LNCaP clone FGC (cell line): Measurements from ENCODE around the gene DDOST.

Source experiments
- DNase-seq: peaks from one replicate; pipeline ENCODE4 v3.0.0-alpha.2; 2011; ENCODE audit warnings: low read depth
- H3K4me3 ChIP-seq: 2 replicates; pipeline ENCODE4 v1.5.1; 2011; ENCODE audit warnings: mild to moderate bottlenecking, low read depth, low read length, control low read depth
- TF ChIP-seq, protein P1 (sequence below): IDR thresholded peaks from 2 replicates; pipeline ENCODE4 v1.5.1; 2012; ENCODE audit warnings: mild to moderate bottlenecking; ENCODE audit not compliant: control insufficient read depth, insufficient read depth; ENCODE audit errors: extremely low read depth

Gene DDOST

DNA sequence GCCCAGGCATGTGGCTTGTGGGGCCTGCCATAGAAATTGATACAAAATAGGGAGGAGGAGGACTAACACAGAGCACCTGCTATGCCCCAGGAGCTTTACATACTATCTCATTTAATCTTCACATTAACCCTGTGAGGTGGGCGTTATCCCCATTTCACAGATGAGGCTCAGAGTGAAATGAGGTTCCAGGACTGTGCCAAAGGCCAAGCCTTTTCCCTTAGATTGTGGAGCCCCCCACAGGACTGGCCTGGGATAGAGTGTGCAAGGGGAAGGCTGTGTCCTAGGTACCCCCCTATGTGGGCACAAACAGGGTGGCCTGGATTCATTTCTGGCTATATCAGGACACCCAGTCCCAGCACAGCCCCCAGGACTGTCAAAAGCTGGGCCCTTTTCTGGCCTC is 2.2 kb upstream of the DDOST start:
- H3K4me3 ChIP-seq: no peak overlapping the region
- DNase-seq: no peak
- TF ChIP-seq, protein P1, sequence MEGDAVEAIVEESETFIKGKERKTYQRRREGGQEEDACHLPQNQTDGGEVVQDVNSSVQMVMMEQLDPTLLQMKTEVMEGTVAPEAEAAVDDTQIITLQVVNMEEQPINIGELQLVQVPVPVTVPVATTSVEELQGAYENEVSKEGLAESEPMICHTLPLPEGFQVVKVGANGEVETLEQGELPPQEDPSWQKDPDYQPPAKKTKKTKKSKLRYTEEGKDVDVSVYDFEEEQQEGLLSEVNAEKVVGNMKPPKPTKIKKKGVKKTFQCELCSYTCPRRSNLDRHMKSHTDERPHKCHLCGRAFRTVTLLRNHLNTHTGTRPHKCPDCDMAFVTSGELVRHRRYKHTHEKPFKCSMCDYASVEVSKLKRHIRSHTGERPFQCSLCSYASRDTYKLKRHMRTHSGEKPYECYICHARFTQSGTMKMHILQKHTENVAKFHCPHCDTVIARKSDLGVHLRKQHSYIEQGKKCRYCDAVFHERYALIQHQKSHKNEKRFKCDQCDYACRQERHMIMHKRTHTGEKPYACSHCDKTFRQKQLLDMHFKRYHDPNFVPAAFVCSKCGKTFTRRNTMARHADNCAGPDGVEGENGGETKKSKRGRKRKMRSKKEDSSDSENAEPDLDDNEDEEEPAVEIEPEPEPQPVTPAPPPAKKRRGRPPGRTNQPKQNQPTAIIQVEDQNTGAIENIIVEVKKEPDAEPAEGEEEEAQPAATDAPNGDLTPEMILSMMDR: no peak

DNA sequence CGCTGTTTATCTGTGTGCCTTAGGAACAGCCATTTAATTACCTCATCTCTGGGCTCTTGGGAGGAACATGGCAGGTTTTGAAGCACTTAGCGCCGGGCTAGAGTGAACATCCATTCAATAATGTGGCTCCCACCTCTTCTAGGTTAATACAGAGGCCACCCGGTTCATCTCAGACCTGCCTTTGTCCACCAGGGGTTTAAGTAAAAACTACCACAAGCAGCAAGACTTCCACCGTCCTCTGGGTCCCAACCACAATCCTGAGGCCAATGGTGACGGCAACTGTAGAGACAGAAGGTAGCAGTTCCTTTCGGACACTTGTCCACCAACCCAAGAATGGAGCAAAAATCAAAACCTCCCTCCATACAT is 924 bp upstream of the DDOST start:
- peak overlapping the region; percentile 87 for H3K4me3 ChIP-seq
- no peak for DNase-seq
- TF ChIP-seq, protein P1: no peak

DNA sequence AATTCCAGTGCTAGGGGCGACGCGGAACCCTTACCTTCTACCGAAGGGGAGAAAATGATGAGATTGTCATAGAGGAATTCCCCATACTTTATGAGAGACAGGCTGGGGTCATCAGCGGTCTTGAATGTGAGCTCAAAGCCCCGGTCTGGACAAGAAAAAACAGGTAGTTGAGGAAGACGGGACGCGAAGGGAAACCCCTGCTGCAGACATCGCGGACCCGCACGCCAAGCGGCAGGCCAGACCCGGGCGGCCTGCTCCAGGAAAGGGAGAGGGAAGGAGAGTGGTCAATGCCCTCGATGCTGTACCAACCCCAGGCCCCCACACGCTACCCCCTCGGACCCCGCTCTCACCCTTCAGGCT is 342 bp downstream of the DDOST start:
- peak overlapping the region; percentile 87 for H3K4me3 ChIP-seq
- TF ChIP-seq, protein P1: no peak
- no peak for DNase-seq

DNA sequence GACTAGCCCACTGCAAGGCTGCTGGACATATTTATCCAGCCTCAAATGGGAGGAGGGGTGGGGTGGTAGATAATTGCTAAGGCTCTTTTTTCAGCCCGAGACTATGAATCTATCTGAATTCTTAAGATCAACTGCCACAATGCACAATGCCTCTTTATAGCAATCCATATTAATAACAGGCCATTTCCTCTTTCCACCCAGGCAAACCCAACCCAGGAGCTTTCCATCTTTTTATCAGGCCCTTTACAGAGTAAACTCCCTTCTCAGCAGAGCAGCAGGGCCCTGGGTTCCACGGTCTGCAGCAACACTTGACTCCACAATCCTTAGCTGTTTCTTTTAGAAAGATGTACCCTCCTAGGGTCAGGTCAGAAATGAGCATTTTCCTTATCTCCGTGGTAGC is 806 bp downstream of the DDOST start:
- TF ChIP-seq, protein P1: no peak
- no peak for DNase-seq
- peak overlapping the region; percentile 87 for H3K4me3 ChIP-seq

DNA sequence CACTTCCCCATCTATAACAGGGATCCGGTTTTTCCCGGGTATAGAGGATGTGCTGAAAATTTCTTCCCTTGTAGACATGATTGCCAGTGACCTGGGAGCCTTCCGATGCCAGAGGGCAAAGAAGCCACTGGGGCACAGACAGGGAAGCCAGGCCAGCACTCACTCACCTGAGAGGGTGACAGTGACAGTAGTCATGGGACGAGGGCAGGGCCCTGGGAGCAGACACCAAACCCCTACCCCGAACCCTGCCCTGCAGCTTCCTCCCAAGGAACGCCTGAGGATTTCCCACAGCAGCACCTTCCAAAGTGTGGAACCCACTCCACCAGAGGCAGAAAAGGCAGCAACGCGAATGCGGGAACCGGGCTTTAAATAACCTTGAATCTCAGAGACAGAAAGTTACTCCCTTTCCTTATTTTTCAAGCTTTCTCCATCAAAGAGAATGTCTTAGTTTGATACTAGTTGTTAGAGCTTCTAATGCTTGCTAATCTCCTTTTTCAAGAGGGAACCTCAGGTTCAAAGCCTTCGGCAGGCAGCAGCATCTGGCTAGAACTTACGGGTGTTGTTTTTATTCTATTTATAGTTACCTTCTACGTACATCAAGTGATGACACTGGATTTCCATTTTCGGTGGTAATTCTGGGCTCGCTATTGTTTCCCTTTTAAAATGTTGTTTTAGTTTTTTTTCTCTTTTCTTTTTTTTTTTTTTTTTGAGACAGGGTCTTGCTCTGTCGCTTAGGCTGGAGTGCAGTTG is 2.8 kb downstream of the DDOST start:
- DNase-seq: no peak
- H3K4me3 ChIP-seq: no peak overlapping the region
- TF ChIP-seq, protein P1: no peak

DNA sequence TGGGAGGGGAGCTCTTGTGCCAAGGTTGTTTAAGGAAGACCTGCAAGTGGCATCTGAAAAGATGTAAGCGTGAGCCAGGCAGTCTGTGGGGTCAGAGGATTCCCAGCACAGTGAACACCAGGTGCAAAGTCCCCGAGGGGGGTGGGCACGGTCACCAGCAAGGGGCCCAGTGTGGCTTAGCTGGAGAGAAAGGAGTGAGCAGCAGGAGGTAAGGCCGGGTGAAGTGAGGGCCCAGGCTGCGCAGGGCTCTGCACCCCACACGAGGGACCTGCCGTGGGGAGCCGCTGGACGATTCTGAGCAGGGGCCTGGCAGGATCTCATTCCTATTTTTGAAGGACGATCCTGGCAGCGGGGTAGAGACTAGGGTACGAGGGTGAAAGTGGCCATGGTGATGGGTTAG is 4.1 kb downstream of the DDOST start:
- no peak for DNase-seq
- H3K4me3 ChIP-seq: no peak overlapping the region
- TF ChIP-seq, protein P1: no peak

DNA sequence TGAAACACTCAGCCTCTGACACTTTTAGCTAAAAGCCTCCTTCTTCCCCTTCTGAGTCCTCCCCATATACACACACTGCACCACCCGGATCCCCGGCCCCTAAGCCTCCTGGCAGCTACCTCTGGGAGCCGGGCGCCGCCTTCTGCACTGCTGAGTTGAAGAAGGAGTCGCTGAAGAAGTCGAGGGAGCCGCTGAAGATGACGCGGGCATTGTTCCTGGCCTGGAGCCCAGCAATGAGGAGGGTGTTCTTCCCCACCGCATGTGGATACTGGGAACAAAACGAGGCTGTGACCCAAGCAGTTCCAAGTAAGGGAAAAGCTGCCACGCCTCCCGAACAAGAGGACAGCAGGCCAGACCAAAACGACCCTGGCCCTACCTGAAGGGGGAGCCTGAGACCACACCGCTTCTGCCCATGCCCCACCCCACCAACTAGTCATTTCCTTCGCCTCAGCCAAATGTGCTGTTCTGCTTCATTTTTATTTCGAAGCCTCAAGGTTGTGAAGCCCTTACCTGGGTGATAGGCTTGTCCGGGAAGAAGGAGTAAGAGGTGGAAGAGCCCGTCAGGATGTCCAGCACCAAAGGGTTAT is 7.0 kb downstream of the DDOST start:
- TF ChIP-seq, protein P1: no peak
- H3K4me3 ChIP-seq: no peak overlapping the region
- DNase-seq: no peak
